HG02840 (cell line): ENCODE results near the gene CPED1.
A peak's percentile ranks its signal among the peaks of the same experiment; 100 is the strongest.
"Not testable (repeated sequence)": the region's sequence is repeated elsewhere in the genome, so short reads cannot be mapped to it uniquely, and the experiment has no call there.

Source experiments
- ATAC-seq: cut with Tn5 transposase; IDR thresholded peaks from one replicate; pipeline ENCODE4 v1.9.1; 2021; ENCODE audit warnings: mild to moderate bottlenecking, moderate library complexity, moderate number of reproducible peaks; ENCODE audit not compliant: unreplicated experiment, low FRiP score

Gene CPED1

DNA sequence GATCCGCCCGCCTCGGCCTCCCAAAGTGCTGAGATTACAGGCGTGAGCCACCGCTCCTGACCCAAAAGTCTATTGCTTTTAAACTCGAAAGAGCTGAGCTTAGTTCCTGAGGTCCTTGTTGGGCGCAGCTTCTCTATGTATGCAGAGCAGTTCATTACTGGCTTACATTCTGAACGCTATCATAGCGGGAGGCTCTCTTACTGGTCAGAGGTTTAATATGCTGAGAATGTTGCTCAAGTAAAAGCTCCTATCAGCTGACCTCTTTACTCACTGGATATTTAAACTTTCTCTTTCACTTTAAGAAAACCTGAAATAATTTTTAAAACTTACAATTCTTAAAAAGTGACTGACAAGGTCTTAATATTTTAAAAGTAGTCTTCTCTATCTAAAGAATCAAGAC, 179.5 kb downstream of the CPED1 start:
- ATAC-seq = no peak

DNA sequence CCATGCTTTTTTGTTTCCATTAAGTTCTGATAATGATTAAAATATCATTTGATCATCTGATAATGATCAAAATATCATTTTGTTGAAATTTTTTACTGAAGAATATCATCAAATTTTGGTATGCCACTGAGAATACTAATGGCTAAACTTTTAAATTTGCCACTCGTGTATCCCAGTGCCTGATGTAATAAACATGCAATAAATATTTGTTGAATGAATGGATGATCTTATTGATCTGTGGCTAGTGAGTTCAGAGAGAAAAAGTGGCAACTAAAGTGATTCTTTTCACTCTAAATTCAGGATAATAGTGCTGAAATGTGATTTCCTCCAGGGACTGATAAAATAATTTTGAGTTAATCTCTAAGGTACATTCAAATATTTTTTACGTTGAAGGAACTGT, 181.0 kb downstream of the CPED1 start:
- ATAC-seq = no peak

DNA sequence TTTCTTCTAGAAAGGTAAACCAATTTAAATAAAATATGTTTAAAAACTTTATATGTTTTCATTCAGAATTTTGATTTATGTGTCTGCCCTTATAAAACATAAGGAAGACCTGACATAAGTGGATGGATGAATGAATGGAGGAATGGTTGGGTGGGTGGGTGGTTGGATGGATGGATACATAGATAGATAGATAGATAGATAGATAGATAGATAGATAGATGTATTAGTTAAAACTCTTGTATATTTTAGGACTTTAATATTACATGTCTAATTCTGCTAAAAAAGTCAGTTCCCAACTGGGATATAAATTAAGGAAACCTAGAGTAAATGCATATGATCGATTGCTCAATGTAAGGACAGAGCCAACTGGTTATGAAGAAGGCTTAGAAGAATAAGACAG, 184.0 kb downstream of the CPED1 start:
- no peak for ATAC-seq

DNA sequence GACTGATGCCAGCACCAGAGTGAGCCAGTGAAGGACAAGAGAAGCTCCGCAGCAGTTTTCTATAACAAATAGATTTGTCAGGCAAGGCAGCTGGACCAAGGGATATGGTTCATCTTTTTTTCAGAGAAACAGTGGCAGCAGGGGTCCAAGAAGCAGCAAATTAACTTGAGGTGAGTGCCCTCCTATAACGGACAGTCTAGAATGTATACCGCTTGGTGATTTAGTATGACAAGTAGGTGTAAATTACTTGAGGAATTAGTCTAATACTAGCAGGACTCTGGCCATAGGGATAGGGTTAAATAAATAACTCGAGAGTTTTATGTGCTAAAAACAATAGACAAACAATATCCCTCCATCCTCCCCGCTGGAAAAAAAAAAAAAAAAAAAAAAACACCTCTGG, 187.3 kb downstream of the CPED1 start:
- ATAC-seq = no peak

DNA sequence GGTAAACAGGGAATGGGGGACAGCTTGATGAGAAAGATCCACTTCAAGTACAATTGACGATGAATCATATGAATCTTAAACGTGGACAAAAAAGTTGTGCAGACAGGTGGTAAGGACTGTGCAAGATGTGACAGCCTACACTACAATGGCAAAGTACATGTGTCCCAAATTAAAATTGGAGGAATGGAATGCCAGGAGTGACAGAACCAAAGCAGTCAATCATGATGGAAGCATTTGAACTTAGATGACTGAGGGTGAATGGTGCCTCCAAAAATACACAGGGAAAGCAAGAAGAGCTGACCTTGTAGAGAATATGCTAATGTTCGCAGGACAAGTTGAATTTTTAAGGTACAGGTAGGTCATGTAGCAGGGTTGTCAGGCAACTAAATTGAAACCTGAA, 189.9 kb downstream of the CPED1 start:
- ATAC-seq = no peak

DNA sequence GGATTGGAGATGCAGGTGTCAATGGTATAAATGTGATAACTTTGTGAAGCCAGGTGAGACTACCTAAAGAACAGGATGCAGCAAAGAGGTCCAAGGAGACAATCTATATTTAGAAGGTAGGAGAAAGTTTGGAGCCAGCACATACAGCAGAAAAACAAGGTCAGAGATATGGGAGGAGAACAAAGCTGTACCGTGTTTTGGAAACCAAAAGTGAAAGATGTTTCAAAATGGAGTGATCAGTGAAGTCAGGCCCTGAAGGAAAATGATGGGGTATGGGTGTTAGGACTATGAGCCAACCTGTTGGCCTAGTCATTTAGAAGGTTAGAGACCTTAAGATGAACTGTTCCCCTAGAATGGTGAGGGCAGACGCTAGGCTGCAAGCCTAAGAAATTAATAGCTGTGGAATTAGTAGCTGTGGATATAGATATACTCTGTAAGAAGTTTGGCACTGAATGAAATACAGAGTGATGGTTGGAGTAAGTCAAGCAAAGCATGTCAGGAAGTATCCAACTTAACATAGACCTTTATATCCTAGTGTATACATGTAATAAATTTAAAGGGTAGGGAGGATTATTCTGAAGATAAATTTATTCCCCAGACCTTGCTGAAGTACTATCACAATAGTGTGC, 190.5 kb downstream of the CPED1 start:
- ATAC-seq = no peak

DNA sequence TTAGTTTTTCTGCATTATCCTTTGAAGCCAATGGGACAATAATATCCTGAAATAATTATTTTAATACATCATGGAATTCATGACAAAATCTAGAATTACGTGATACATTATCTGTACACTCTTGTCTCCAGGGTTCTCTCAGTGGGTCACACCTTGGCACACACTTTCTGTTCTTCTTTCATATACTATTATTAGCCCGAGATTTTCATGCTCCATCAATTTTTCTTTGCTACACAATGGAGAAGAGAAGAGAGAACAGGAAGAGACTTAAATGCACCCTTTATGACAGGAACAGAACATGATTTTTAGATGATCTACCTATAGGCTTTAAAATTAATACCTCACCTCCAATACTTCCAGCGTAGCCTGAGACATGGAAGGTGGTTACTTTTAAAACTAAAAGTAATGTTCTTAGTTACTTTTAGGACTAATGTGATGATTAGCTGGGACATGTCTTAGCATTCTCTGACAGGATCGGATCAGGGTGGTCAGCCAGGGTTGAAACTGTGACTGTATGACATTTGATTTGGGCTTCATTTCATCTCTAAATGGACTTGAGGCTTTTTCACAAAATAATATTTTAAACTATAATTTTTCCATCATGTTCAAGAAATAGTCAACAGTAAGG, 192.0 kb downstream of the CPED1 start:
- peak; percentile 75 for ATAC-seq

DNA sequence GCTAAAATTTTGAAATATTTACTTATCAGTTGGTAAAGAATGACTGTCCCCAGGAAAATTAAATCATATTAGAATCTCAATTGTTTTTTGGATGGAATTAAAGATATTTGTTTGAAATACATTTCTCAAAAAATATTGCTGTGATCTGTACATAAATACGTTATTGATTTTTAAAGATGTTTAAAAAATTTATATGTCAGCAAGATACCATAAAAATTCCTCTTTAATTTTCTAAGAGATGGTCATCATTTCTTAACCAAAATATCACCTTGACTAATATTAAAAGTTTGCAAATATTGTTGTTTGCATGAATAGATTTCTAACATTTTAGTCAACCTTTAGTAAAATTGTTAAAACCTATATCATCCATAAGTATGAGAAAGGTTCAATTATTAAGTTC, 192.8 kb downstream of the CPED1 start:
- no peak for ATAC-seq

DNA sequence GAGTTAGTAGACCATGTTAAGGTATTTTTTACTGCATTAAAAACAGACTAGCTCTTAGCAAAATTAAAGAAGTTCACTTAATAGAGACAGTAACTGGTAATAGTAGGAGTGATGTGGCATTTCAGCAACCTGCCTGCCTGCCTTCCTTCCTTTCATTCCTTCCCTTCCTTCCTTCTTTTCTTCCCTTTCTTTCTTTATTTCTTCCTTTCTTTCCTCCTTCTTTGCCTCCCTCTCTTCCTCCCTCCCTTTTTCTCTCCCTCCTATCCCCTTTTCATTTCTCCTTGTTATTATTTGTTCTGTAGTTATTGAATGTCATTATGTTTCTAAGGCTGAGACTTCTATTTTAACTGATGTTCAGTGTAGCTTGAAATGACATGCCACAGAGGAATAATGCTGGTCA, 193.8 kb downstream of the CPED1 start:
- no peak for ATAC-seq

DNA sequence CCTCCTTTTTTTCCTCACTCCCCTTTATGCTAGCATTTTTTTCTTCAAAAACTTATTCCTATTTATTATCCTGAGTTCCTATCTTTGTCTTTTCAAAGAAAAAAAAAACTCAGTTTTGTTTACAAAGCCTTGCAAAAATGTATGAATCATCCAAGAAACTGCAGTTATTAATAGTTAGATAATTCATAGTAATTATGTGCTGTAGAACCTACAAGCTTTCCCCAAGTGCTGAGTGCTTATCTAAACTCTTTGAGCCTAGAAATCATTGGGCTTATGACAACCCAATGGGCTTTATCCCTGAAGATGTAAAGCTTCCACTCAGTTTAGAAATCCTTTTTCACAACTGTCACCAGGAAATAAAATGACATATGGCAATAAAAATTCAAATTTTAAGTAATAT, 194.4 kb downstream of the CPED1 start:
- ATAC-seq = no peak

DNA sequence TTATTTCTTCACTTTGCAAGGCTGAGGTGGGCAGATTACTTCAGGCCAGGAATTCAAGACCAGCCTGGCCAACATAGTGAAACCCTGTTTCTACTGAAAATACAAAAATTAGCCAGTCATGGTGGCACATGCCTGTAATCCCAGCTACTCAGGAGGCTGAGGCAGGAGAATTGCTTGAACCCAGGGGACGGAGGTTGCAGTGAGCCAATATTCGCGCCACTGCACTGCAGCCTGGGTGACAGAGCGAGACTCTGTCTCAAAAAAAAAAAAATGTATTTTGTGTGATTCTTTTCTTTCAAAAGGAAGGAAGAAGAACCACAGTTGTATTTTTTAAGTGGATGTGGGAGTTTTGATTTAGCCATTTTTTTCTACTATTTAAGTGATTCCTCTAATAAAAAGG, 195.4 kb downstream of the CPED1 start:
- ATAC-seq = not testable (repeated sequence)

DNA sequence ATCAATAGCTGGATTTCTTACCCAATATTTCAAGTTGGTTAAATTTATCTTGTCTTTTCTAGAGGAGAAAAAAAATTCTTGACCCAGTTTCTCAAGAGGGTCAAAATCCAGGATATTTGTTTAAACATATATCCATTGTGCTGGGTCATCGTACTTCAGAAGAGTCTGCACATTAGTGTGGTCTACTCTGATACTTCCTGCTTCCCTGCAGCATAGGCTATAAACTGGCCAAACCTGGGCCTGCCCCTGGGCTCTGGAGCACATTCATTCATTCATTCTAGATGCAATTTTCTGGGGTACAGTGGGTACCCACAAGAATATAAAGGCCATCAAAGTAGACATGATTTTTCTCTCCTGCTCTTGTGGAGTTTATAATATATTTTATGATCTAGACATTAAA, 198.2 kb downstream of the CPED1 start:
- no peak for ATAC-seq

DNA sequence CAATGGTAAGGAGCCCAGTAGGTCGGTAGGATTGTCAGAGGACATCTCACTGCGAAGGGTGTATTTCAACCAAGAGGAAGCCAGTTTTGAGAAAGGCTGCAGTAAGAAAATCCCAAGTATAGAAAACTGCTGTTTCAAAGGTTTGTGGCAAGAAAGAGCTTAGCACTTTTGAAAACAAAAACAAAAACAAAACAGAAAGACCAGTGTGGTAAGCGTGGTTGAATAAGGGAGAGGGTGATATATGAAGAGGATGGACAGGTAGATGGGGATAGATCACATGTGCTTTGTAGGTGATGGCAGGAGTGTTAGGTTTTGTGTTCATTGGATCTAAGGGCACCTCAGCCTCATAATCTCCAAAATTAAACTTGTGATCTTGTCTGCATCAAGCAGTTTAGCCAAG, 198.7 kb downstream of the CPED1 start:
- ATAC-seq = no peak

DNA sequence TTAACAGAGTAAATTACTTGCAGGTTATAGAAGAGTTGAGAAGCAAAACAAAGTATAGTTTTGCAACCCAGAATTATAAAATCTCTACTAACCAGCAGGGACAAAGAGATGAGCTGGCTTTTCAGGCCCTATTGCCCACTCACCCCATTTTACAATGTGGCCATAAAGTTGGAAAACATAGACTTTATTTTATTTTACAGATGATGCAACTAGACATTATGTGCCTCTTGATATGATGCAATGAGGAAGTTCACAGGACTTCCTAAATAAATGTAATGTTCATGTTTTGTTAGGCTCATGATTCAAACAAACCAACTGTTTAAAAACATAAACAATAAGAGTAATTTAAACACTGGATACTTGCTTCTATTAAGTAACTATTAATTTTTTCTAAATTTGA, 199.2 kb downstream of the CPED1 start:
- ATAC-seq = no peak

DNA sequence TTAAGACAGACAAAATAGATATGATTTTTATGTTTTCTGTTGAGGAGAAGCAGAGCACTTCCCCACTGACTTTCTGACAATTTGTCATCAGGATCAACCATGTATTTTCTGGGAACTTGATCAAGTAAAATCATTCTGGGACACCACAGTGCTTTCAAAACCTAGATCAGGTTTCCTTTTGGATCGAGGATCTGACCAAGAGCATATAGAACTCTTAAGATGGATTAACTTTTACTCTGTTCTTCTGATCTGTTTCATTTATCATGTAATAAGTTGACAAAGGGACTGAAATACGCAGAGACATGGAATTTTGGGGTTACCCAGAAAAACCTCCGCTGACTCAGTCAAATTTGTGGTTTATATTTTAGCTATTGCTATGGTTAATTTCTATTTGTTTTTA, 204.3 kb downstream of the CPED1 start:
- ATAC-seq = no peak

DNA sequence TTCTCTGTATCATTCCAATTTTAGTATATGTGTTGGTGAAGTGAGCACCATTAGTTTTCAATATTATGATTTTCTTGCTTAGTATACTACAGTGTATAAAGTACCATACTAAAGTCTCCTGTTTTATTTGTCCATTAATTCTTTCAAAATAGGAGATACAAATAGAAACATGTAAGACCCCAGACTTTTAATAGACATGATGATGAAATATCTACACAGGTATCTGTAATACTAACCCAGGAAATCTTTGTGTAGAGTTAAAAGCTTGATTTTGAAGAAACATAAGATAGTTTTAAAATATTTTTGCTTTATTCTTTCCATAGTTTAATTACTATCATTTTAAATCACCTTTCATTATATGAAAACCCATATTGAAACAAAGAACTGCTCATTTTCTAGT, 206.5 kb downstream of the CPED1 start:
- ATAC-seq = no peak

DNA sequence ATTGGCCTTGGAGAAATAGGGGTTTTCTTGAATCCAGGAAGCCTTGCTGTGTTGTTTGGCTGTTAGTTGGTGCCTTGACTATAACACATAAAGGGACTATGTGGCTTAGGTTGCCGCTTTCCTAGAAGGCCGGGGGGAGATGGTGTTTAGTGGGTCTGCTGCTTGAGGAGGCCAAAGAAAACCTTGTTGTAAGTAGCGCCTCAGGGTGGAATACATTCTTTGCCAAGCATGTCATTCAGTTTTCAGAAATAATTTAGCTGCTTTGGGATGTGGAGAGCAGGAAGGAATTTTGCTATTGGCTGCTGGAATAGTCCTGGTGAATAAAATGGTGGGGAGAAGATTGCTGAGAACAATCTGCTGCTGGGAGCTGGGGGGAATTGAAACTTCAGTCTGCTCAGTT, 207.4 kb downstream of the CPED1 start:
- ATAC-seq = no peak

DNA sequence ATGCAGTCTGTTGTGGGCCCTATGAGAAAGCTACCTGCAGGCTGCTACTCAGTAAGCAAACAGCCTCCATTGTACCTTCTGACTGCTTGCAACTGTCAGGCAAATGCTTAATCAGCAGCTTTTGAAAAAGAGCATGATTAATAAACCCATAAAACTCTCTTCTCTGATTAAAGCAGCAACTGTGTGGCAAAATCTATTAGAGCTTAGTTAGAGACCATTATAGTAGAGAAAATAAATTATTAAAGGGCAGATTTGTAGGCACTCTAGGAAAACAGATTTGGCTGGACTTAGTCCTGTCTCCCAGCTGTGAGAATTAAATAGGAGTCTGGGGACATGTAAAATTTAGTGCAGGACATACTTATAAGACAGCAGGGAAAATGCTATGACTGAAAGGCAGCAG, 207.8 kb downstream of the CPED1 start:
- ATAC-seq = no peak

DNA sequence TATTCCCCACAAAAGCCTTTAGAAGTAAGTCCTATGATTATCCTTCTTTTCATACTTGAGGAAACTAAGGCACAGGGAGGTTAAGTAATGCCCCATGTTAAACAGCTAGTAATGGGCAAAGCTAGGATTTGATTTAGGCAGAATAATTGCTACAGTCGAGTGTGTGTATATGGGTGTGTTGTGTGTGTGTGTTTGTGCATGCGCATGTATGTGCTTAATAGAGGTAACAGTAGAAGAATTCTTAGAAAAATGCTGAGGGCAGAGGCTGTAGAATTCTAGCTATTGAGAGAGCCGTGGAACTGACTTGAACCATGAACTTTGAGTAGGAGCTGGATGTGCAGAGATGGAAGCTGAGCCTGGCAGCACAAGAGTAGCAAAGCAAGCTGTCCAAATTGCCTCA, 208.9 kb downstream of the CPED1 start:
- ATAC-seq = no peak

DNA sequence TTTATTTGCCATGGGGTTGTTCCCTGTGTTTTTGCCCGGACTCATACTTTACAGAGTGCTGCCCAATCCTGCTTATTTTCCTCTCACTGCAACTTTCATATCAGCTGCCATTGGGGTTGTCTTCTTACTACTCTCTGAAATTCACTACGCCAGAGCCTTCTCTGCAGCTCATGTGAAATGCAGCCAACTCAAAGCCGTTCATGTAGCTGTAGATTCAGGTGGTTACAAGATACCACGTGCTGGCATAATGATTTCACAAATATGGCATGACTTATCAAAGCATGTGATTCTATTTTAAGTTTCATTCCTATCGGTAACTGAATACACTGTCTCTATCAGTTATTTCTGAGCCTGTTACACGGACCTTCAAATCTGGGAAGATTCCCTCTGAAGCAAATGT, 210.0 kb downstream of the CPED1 start:
- no peak for ATAC-seq

DNA sequence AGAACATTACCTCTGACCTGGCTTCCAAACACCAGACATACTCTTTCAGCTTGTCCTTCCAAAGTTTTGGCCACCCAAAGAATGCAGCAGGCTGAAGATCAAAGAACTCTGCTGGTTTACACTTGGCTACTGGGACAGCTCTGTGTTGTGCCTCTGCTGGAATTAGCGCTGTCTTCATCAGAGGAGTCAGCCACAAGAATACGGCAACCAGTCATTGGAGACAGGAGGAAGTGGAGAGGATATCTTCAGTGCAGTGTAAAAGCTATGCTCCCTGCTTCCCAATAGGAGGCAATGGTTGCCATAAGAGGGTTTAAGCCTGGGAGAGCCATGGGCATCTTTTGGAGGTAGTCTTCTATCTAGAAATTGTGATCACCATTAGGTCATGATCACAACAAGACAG, 213.6 kb downstream of the CPED1 start:
- no peak for ATAC-seq

DNA sequence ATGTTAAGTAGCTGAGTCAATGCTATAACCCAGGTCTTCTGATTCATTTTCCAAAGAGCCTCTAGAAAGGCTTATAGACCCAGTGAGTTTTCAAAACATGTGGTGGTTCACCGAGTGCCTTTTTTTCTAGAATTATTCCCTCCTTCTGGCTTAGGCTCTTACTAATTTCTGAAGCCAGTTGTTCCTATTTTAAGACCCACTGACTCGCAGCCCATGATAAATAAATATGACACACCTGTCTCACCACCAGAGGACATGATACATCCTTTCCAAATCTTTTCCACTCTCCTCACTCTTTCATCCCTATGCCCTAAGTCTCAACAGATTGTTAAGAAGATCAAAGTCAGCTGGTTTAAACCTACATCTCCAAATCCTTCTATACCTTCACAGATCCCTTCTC, 214.3 kb downstream of the CPED1 start:
- no peak for ATAC-seq

DNA sequence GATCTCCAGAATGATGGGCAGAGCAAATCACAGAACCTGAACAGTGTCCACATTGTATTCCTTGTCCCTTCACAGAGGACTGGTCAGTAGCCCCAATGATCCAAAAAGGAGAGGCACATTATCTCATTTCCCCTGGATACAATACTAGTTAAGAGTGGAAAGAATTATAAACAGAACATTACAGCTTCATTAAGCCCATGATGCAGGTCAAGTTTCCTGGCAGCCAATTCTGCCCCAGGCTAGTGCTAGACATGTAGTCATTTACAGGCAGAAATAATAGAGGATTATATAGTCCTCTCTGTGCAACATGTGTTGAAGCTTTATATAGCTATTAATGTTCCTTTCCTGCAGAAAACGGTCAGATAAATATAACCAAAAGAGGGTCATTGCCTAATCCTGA, 216.0 kb downstream of the CPED1 start:
- ATAC-seq = no peak
